Activated CD4-positive, alpha-beta memory T cell treated with anti-CD3 and anti-CD28 coated beads for 36 hours (primary cell): Measurements from ENCODE around the gene DNAJB6. TPM values are rescaled to one million over a fixed set of nuclear protein-coding genes. Genes with fewer than 3 reads are reported as not detected.
"Not testable (repeated sequence)": the region's sequence is repeated elsewhere in the genome, so short reads cannot be mapped to it uniquely, and the experiment has no call there.

ENCODE experiments used
- CTCF ChIA-PET: fragments of 350-600 bp; sonication (Branson Sonifier 250); formaldehyde crosslinking; loops from one replicate; lab custom pipeline; 2021; ENCODE audit warnings: antibody characterized with exemption, inconsistent platforms; lab: Charles Lee
- POLR2A ChIA-PET: fragments of 350-600 bp; sonication (Branson Sonifier 250); formaldehyde crosslinking; loops from one replicate; lab custom pipeline; 2021; ENCODE audit warnings: antibody characterized with exemption; lab: Charles Lee
- DNase-seq: peaks from one replicate; pipeline ENCODE4 v3.0.0-alpha.2; 2020
- H3K27ac Mint-ChIP-seq: one replicate; pipeline ENCODE4 v1.8.0; 2021; ENCODE audit warnings: mixed read lengths
- H3K27me3 Mint-ChIP-seq: one replicate; pipeline ENCODE4 v1.8.0; 2021; ENCODE audit warnings: mixed read lengths
- H3K36me3 Mint-ChIP-seq: one replicate; pipeline ENCODE4 v1.8.0; 2021; ENCODE audit warnings: mixed read lengths
- H3K4me1 Mint-ChIP-seq: one replicate; pipeline ENCODE4 v1.8.0; 2021; ENCODE audit warnings: low read depth, mixed read lengths
- H3K4me3 Mint-ChIP-seq: one replicate; pipeline ENCODE4 v1.8.0; 2021; ENCODE audit warnings: mild to moderate bottlenecking, mixed read lengths
- H3K9me3 Mint-ChIP-seq: one replicate; pipeline ENCODE4 v1.8.0; 2021; ENCODE audit warnings: mixed read lengths
- intact Hi-C: fragments of 100-400 bp; cut with micrococcal nuclease; formaldehyde crosslinking; loops from one replicate; pipeline ENCODE4 v1.15.1; 2023
- total RNA-seq, 2 experiments: library from RNA; stranded (reverse); gene quantifications; one replicate each; pipeline ENCODE4 v1.2.3, GENCODE V29; 2021

DNAJB6 gene
- total RNA-seq, 2 experiments from 2014 or later: 90.7 to 97.2 TPM

GRCh38 chr7:157445956-157446295 is 109.1 kb downstream of the DNAJB6 start:
- intact Hi-C loops: no loop called here
- Mint-ChIP-seq H3K27me3 (no peaks in the 10 kb centered on the region), H3K9me3 (peaks cover 2% of the 10 kb centered on the region), H3K4me3 (no peak overlapping the region), H3K27ac (no peak overlapping the region), H3K36me3 (no peaks in the 10 kb centered on the region), H3K4me1 (no peaks in the 10 kb centered on the region)
- POLR2A ChIA-PET: no interaction called here
- CTCF ChIA-PET: no interaction called here
- no peak for DNase-seq

GRCh38 chr7:157446322-157446721 is 109.5 kb downstream of the DNAJB6 start:
- H3K27me3 Mint-ChIP-seq: no peaks in the 10 kb centered on the region
- no peaks in the 10 kb centered on the region for H3K36me3 Mint-ChIP-seq
- CTCF ChIA-PET: no interaction called here
- H3K9me3 Mint-ChIP-seq: peaks cover 2% of the 10 kb centered on the region
- no peak overlapping the region for H3K27ac Mint-ChIP-seq
- H3K4me3 Mint-ChIP-seq: no peak overlapping the region
- no peak for DNase-seq
- intact Hi-C loops: no loop called here
- H3K4me1 Mint-ChIP-seq: no peaks in the 10 kb centered on the region
- POLR2A ChIA-PET: no interaction called here

DNA sequence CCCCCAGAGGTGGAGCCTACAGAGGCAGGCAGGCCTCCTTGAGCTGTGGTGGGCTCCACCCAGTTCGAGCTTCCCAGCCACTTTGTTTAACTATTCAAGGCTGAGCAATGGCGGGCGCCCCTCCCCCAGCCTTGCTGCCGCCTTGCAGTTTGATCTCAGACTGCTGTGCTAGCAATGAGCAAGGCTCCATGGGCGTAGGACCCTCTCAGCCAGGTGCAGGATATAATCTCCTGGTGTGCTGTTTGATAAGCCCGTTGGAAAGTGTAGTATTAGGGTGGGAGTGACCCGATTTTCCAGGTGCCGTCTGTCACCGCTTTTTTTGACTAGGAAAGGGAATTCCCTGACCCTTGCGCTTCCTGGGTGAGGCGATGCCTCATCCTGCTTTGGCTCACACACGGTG is 117.2 kb downstream of the DNAJB6 start:
- DNase-seq, H3K4me3 Mint-ChIP-seq, intact Hi-C loops, POLR2A ChIA-PET, H3K27ac Mint-ChIP-seq, H3K27me3 Mint-ChIP-seq, H3K36me3 Mint-ChIP-seq, H3K4me1 Mint-ChIP-seq, CTCF ChIA-PET: not testable (repeated sequence)
- H3K9me3 Mint-ChIP-seq: peaks cover 15% of the 10 kb centered on the region

DNA sequence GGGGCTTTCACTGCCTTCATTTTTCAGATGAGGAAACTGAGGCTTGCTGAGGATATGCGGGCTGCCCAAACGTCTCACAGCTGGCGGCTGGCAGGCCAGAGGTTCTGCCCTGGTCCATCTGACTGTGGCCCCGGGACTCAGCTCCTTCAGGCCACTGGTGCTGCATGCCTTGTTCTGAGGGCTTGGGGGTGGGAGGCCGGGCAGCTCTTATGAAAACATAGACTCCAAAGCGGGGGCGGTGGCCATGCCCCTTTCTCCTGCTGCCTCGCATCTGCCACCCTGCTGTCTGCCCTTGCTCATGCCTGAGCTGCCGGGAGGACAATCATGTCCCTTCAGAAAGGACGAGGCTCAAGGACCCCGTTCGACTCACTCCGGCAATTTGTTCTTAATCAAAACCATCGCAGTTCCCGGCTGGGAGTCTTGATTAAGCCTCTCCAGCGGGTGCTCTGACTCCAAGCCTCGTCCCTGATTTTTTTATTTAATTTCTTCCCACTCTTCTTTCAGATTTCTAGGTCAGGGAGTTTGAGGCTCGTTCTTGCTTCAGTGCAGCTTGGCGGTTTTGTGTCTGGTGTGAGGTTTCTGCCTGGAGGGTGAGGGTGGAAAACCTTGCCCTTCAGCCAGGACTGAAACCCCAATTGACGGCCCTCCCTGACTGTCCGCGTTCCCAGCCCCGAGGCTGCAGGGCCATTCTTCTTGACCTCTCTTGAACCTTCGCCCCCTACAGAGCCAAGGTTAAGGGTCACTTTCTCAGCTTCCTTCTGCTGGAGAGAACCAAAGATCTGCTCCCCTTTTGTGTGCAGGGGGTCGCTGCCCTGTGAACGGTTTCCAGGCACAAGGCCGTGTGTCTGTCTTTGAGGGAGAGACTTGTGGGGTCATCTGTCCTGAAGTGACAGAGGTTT is 120.8 kb downstream of the DNAJB6 start:
- Mint-ChIP-seq H3K4me3 (no peak overlapping the region), H3K9me3 (peaks cover 12% of the 10 kb centered on the region), H3K36me3 (peaks cover 3% of the 10 kb centered on the region), H3K4me1 (no peaks in the 10 kb centered on the region), H3K27me3 (no peaks in the 10 kb centered on the region), H3K27ac (no peak overlapping the region)
- intact Hi-C loops: no loop called here
- CTCF ChIA-PET: no interaction called here
- DNase-seq: no peak
- POLR2A ChIA-PET: no interaction called here

- ChIA-PET POLR2A (no interaction called here), CTCF (interaction anchor here (0.6 kb wide), 1 partner anchor 62 kb away, joined by 3 read pairs; no protein-coding TSS in a partner anchor)
- intact Hi-C loops: no loop called here
- no peak for DNase-seq
- Mint-ChIP-seq H3K36me3 (peaks cover 3% of the 10 kb centered on the region), H3K4me3 (no peak overlapping the region), H3K4me1 (peaks cover 2% of the 10 kb centered on the region), H3K27ac (no peak overlapping the region), H3K9me3 (peaks cover 6% of the 10 kb centered on the region), H3K27me3 (no peaks in the 10 kb centered on the region)
Observed at GRCh38 chr7:157458254-157458633, 121.4 kb downstream of the DNAJB6 start.

DNA sequence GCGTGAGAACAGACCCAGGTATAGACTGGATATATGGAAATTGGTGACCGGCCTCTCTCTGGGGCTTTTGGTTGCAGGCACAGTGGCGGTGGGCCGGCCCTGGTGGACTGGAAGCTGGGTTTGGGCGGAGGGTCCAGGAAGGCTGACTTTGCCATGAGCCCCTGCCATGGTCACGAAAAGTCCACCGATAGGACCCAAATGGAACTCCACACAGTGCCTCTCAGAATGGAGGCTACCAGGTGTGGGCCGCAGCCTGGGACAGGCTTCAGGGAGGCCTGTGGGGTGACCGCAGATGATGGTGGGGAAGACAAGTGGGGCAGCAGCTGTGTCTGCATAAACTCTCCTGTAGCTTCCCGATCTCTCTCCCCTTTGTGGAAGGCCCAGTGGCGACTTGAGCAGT is 123.2 kb downstream of the DNAJB6 start:
- H3K27ac Mint-ChIP-seq: no peak overlapping the region
- POLR2A ChIA-PET: no interaction called here
- H3K27me3 Mint-ChIP-seq: no peaks in the 10 kb centered on the region
- CTCF ChIA-PET: no interaction called here
- no peaks in the 10 kb centered on the region for H3K36me3 Mint-ChIP-seq
- no peak overlapping the region for H3K4me3 Mint-ChIP-seq
- intact Hi-C loops: no loop called here
- peaks cover 2% of the 10 kb centered on the region for H3K4me1 Mint-ChIP-seq
- H3K9me3 Mint-ChIP-seq: no peaks in the 10 kb centered on the region
- no peak for DNase-seq

- Mint-ChIP-seq H3K27me3 (no peaks in the 10 kb centered on the region), H3K9me3 (no peaks in the 10 kb centered on the region), H3K36me3 (no peaks in the 10 kb centered on the region), H3K4me3 (no peak overlapping the region), H3K27ac (no peak overlapping the region), H3K4me1 (peaks cover 2% of the 10 kb centered on the region)
- CTCF ChIA-PET: no interaction called here
- POLR2A ChIA-PET: no interaction called here
- intact Hi-C loops: no loop called here
- DNase-seq: no peak
Observed at GRCh38 chr7:157460721-157461120, 123.9 kb downstream of the DNAJB6 start.

DNA sequence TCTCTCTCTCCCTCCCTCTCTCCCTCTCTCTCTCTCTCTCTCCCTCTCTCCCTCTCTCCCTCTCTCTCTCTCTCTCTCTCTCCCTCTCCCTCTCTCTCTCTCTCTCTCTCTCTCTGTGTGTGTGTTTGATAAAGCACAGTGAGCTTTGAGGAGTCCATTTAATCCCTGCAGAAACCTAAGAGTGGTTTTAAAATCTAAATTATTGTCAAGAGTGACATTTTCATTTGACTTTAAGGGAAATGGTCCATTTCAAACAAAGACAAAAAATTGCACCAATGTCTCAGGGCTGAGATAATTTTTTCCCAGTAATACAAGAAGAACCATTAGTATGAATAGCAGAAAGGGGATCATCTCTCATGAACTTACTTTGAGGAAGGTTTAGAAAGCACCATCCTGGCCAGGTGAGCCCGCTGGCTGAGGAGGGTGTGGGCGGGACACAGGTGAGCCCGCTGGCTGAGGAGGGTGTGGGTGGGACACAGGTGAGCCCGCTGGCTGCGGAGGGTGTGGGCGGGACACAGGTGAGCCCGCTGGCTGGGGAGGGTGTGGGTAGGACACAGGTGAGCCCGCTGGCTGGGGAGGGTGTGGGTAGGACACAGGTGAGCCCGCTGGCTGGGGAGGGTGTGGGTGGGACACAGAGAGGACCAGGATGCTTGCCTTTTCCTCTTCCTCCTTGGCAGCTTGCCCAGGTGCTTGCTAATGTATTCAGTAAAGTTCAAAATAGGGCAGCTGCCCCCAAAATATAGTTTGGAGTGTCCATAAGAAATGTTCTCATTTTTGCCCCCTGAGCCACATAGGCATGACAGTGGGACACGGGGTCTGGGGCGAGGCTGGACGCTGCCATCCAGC is 125.0 kb downstream of the DNAJB6 start:
- Mint-ChIP-seq H3K36me3 (no peaks in the 10 kb centered on the region), H3K27ac (no peak overlapping the region), H3K4me1 (peaks cover 2% of the 10 kb centered on the region), H3K4me3 (no peak overlapping the region), H3K9me3 (no peaks in the 10 kb centered on the region), H3K27me3 (no peaks in the 10 kb centered on the region)
- ChIA-PET CTCF (interaction anchor here (1.3 kb wide), 1 partner anchor 13 kb away, joined by 4 read pairs; no protein-coding TSS in a partner anchor), POLR2A (no interaction called here)
- intact Hi-C loops: no loop called here
- no peak for DNase-seq

DNA sequence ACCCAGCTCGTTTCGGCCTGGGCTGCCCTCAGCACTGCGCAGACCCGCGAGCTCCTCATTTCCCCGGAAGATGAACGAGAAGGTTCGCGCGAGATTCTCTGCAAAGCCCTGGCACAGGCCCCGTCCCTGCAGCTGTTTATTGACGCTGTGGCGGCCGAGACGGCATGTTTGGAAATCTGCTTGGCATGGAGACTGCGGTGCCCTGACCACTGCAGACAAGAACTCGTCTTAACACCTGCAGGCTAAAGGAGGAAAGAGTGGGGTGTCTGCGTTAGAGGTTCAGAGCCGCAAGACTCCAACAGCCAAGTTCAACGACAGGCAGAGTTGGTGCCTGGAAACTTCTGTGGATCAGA is 125.6 kb downstream of the DNAJB6 start:
- H3K4me3 Mint-ChIP-seq: no peak overlapping the region
- H3K4me1 Mint-ChIP-seq: peaks cover 2% of the 10 kb centered on the region
- intact Hi-C loops: no loop called here
- no peaks in the 10 kb centered on the region for H3K27me3 Mint-ChIP-seq
- H3K36me3 Mint-ChIP-seq: no peaks in the 10 kb centered on the region
- no peak for DNase-seq
- ChIA-PET POLR2A (no interaction called here), CTCF (interaction anchor here (1.3 kb wide), 1 partner anchor 12 kb away, joined by 4 read pairs; no protein-coding TSS in a partner anchor)
- H3K9me3 Mint-ChIP-seq: no peaks in the 10 kb centered on the region
- H3K27ac Mint-ChIP-seq: no peak overlapping the region

DNA sequence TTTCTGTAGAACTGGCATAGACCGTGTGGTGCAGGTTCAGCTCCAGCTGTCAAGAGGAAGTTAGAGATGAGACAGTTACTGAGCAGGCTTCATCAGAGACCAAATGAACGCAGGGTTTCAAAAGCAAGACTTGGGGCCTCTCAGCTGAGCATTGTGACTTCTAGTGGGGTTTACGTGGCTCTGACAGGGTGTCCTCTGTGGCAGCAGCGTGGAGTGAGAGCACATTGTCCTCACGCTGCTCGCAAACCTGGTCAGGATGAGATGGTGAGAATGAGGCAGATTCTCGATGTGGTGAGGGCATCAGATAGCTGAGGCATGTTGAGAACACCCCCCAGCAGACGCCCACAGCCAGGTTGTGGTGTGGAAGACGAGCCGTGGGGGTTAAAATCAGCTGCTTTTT is 126.0 kb downstream of the DNAJB6 start:
- Mint-ChIP-seq H3K36me3 (no peaks in the 10 kb centered on the region), H3K27me3 (no peaks in the 10 kb centered on the region), H3K27ac (no peak overlapping the region), H3K4me3 (no peak overlapping the region), H3K9me3 (no peaks in the 10 kb centered on the region), H3K4me1 (peaks cover 2% of the 10 kb centered on the region)
- no peak for DNase-seq
- CTCF ChIA-PET: interaction anchor here (1.3 kb wide), 1 partner anchor 12 kb away, joined by 4 read pairs; no protein-coding TSS in a partner anchor
- POLR2A ChIA-PET: no interaction called here
- intact Hi-C loops: no loop called here

DNA sequence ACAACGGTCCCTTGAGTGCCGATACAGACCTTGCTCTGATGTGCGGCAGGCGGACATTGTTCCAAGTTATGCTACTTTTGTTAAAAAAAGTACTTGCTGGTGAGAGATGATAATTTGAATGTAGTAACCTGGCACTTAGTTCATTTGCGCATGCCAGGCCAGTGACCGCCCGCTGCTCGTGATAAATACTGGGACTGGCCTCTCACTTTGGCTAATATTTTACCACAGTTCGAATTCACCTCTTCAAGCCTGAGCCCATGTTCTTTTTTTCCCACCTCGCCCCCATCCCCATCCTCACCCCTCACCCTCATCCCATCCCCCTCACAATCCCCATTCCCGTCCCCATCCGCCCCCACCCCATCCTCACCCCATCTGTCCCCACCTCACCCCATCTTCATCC is 126.4 kb downstream of the DNAJB6 start:
- no peak for DNase-seq
- Mint-ChIP-seq H3K27me3 (no peaks in the 10 kb centered on the region), H3K36me3 (no peaks in the 10 kb centered on the region), H3K9me3 (no peaks in the 10 kb centered on the region), H3K4me1 (peaks cover 2% of the 10 kb centered on the region), H3K27ac (no peak overlapping the region), H3K4me3 (no peak overlapping the region)
- CTCF ChIA-PET: no interaction called here
- POLR2A ChIA-PET: no interaction called here
- intact Hi-C loops: no loop called here

DNA sequence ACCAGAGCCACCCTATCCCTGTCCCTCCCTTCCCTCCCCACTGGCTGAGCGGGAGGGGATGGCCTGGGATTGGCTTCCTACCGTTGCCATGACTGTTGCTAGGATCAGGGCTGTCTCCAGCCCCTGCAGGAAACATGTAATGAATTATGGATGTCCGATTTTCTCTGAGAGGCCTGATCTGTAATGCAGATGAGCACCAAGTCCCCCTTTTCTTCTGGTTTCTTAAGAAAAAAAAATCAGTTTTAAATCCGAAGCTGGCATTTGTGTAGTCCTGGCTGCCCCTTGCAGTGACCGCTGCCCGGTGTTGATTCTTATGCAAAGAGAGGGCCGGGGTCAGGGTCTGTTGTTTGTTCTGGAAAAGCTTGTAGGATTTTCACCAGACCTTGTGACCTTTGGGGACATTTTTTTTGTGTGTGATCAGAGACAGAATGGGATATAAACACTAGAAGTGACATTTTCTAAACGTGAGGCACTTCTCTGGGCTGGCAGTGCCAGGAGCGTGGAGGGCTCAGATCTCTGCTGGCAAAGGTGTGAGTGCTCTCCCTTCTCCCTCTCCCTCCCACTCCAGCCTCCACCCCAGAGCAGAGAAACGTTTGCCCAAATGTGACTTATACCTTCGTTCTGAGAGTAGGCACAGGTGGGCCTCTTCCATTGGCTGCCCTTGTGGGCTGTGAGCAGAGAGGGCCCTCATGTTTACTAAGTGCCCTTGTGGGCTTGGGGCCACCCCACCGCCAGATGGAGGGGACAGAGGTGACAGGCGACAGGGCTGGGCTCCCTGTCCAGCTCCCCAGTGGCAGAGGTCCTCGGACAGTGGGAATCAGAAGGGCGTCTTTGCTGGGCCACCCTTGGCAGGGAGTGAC is 127.5 kb downstream of the DNAJB6 start:
- Mint-ChIP-seq H3K9me3 (no peaks in the 10 kb centered on the region), H3K36me3 (no peaks in the 10 kb centered on the region), H3K4me1 (peaks cover 2% of the 10 kb centered on the region), H3K27me3 (no peaks in the 10 kb centered on the region), H3K27ac (no peak overlapping the region), H3K4me3 (no peak overlapping the region)
- ChIA-PET CTCF (no interaction called here), POLR2A (no interaction called here)
- no peak for DNase-seq
- intact Hi-C loops: no loop called here
